UCSD-AML1 (cell line): ENCODE measurements around the gene DHDH.
A peak's percentile ranks its signal among the peaks of the same experiment; 100 is the strongest.

ENCODE experiments used
- DNase-seq: peaks from one replicate; lab custom pipeline; 2025; ENCODE audit not compliant: unreplicated experiment; lab: John Stamatoyannopoulos, UW

DHDH gene

DNA sequence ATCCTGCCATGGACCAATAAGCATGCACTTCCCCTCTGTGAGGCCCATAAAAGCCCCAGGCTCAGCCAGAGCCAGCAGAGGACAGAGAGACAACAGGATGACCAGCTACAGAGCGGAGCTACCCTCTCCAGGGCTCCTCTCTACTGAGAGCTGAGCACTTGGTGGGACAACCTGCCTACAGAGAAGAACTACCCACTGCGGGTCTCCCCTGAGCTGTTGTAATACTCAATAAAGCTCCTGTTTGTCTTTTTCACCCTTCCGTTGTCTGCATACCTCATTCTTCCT lies 13.7 kb downstream of the DHDH start:
- DNase-seq, result no peak

- peak; percentile 44 for DNase-seq
These were observed 16.7 kb downstream of the DHDH start for GRCh38 chr19:48950159-48950558.

DNA sequence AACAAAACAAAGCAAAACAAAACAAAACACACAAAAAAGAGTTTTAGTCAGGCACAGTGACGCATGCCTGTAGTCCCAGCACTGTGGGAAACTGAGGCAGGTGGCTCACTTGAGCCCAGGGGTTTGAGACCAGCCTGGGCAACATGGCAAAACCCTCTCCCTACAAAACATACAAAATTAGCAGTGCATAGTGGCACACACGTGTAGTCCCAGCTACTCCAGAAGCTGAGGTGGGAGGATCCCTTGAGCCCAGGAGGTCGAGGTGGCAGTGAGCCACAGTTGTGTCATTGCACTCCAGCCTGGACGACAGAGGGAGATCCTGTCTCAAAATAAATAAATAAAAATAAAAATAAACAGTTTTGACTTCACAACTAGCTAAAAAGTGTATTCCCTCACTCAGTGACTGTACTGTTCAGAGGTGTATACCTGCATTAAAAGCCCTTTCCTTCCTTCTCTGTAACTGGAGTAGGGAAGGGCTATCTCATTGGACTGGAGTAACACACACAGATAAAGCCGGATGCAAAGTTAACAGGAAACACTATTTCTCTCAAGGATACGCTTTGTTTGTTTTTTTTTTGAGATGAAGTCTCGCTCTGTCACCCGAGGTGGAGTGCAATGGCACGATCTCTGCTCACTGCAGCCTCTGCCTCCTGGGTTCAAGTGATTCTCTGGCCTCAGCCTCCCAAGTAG lies 17.5 kb downstream of the DHDH start:
- DNase-seq, result no peak

DNA sequence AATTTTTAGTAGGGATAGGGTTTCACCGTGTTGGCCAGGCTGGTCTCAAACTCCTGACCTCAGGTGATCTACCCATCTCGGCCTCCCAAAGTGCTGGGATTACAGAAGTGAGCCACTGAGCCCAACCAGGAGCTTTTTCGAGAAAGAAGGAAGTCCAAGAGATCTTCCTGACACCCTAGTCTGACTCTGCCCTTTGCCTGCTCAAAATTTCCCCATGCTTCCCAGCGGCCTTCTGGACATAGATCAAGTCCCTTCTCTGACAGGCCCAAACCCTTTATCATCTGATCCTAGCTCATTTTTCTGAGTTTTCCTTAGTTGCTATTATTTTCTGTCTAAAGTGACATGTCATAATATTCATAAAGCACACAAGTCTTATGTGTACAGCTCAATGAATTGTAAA lies 19.6 kb downstream of the DHDH start:
- DNase-seq, result no peak

DNA sequence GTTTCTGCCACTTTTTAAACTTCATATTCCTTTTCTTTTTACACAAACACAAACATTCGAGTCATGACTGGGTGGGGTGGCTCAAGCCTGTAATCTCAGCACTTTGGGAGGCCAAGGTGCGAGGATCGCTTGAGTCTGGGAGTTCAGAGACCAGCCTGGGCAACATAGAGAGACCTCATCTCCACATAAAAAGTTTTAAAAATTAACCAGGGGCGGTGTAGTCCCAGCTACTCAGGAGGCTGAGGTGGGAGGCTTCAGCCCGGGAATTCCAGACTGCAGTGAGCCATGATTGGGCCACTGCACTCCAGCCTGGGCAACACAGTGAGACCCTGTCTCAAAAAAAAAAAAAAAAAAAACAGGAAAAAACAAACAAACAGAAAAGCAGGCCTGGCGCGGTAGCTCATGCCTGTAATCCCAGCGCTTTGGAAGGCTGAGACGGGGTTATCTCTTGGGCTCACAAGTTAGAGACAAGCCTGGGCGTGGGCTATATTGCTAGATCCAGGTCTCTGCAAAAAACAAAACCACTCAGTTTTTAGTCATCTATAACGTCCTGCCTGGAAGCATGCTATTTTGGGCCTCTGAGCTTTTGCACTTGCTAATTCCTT lies 20.6 kb downstream of the DHDH start:
- DNase-seq, result no peak

DNA sequence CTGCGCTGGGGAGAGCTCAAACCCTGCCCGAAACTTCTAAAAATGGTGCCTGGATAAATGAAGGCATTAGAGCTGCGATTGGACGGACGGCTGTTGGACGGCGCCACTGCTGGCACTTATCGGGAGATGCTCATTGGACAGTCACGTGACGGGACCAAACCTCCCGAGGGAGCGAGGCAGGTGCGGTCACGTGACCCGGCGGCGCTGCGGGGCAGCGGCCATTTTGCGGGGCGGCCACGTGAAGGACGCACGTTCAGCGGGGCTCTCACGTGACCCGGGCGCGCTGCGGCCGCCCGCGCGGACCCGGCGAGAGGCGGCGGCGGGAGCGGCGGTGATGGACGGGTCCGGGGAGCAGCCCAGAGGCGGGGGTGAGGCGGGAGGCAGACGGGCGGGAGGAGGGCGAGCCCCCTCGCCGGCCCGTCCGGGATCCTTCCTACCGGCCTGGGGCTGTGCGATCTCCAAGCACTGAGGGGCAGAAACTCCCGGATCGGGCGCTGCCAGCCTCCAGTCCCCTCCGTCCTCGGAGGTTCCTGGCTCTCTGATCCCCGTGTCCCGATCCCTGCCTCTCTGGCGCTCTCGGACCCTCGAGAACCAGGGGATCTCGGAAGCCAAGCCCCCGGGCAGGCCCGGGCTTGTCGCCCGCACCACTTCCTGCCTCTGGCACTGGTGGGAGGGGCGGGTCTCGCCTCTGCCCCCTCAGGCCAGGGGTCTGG lies 21.3 kb downstream of the DHDH start, which contains the start of gene BAX:
TSS of gene BAX (plus strand) at position 281 of the 713 bp plus-strand sequence. CDS start at position 335, 54 bp downstream.
- peak; percentile 96 for DNase-seq

DNA sequence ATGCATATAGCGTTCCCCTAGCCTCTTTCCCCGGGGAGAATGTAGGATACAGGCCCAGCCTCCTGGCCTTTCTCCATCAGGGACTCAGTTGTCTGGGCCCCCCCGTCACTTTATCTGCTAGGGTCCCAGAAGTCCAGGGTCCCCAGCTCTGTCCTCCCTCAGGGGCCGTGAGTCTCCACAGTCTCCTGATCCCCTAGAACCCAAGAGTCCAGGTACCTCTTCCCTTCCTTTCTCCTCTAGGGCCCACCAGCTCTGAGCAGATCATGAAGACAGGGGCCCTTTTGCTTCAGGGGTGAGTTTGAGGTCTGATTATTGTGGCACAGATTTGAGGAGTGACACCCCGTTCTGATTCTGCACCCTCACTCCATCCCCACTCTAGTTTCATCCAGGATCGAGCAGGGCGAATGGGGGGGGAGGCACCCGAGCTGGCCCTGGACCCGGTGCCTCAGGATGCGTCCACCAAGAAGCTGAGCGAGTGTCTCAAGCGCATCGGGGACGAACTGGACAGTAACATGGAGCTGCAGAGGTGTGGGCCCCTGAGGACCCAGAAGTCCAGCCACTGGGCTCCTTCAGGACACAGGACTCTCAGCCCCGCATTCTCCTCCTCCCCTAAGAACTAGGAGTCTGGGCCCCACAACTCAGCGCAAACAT lies 21.9 kb downstream of the DHDH start:
- DNase-seq, result no peak

DNA sequence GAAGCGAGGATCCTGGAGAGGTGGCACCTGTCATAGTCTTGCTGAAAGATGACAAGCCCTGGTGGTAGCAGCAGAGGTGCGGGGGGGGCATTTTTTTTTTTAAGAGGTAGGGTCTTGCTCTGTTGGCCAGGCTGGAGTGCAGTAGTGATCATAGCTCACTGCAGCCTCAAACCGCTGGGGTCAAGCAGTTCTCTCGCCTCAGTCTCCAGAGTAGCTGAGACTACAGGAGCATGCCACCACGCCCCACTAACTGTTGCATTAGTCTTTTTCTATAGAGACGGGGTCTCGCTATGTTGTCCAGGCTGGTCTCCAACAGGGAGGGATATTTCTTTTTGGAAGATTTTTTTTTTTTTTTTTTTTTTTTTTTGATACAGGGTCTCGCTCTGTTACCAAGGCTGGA lies 24.5 kb downstream of the DHDH start:
- DNase-seq, result no peak

GRCh38 chr19:48959341-48960239 lies 26.1 kb downstream of the DHDH start:
- DNase-seq, result peak; percentile 15

DNA sequence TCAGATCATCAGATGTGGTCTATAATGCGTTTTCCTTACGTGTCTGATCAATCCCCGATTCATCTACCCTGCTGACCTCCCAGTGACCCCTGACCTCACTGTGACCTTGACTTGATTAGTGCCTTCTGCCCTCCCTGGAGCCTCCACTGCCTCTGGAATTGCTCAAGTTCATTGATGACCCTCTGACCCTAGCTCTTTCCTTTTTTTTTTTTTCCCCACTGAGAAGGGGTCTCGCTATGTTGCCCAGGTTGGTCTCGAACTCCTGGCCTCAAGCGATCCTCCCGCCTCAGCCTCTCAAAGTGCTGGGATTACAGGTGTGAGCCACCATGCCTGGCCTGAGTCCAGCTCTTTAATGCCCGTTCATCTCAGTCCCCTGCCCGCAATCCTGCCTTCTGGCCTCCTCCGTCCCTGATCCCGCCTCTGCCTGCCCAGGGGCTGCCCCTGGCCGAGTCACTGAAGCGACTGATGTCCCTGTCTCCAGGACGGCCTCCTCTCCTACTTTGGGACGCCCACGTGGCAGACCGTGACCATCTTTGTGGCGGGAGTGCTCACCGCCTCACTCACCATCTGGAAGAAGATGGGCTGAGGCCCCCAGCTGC lies 27.7 kb downstream of the DHDH start:
- no peak for DNase-seq

DNA sequence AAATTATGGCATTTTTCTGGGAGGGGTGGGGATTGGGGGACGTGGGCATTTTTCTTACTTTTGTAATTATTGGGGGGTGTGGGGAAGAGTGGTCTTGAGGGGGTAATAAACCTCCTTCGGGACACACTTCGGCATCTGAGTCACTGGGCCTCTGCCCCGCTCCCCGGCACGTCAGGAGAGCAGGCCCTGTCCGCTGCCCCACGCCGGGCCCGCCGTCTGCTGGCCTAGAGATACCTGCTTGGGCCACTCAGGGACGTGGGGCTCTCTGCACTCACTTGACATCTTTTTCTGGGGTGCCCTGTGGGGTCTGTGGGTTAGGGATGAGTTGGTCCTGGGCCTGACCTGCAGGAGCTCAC lies 28.2 kb downstream of the DHDH start:
- DNase-seq, result no peak

DNA sequence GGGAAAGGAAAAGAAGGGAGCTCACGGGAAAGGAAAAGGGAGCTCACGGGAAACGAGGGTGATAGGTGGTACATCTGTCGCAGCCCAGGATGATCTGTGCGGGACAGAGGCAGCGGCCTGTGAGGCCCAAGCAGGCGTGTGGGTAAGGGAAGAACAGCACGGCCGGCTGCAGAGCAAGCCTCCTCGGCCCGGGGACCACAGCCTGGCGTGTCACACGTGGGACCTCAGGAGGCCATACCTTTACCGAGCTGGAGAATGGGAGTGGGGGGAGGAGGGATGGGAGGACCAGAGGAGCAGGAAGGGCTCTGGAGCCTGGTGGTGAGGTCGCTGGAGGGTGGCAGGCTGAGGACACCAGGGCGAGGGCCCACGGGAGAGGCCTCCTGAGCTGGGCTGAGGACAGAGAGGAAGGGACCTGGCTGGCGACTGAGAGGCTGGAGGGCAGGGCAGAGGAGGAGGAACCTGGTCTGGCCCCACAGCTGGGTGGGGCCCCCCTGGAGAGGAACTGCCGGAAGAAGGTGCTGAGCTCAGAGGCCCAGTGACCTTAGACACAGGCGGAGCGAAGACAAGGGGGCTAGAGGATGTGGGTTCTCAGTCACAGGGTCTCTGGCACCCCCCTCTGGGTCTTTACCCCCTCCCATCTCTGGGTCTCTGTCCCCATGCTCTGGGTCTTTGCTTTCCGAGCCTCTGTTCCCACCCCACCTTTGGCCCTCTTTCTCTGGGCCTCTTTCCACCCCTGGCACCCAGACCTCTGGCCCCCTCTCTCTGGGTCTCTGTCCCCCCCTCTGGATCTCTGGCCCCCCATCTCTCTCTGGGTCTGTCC lies 28.7 kb downstream of the DHDH start:
- peak; percentile 78 for DNase-seq

GRCh38 chr19:48962849-48963165 lies 29.3 kb downstream of the DHDH start:
- no peak for DNase-seq

DNA sequence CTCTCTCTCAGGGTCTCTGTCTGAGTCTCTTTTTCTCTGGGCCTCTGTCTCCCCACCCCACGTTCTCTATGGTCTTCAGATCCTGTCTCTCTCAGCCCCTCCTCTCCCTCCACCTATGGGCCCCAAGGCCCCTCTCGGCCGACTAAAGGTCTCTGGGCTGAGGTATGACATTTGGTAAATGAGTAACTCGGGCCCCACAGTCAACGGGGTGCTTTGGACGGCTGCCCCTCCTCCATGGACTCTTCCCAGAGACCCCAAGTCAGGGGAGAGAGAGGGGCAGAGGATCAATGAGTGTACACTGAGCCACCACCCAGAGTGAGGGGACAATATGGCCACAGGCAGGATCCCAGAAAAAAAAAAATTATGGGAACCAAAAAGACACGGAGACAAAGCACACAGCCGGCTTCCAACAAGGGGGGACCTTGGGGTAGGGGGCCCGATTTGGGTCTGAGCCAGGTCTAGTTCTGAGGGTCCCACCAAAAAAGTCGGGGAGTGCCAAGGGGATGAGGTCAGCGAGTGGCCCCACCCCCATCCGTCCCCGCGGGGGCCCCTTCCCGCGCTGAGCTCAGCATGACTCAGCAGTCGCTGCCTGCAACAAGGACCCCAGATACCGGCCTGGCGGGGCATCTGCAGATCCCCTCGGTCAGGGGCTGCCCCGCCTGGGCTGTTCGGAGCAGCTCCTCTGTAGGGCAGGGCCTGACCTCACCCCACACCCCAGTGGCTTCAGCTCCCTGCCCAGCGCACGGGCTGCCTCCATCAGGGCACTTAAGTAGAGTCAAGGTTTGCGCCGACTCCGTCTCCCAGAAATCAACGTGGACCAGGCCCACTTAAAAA lies 30.1 kb downstream of the DHDH start:
- peak; percentile 72 for DNase-seq

DNA sequence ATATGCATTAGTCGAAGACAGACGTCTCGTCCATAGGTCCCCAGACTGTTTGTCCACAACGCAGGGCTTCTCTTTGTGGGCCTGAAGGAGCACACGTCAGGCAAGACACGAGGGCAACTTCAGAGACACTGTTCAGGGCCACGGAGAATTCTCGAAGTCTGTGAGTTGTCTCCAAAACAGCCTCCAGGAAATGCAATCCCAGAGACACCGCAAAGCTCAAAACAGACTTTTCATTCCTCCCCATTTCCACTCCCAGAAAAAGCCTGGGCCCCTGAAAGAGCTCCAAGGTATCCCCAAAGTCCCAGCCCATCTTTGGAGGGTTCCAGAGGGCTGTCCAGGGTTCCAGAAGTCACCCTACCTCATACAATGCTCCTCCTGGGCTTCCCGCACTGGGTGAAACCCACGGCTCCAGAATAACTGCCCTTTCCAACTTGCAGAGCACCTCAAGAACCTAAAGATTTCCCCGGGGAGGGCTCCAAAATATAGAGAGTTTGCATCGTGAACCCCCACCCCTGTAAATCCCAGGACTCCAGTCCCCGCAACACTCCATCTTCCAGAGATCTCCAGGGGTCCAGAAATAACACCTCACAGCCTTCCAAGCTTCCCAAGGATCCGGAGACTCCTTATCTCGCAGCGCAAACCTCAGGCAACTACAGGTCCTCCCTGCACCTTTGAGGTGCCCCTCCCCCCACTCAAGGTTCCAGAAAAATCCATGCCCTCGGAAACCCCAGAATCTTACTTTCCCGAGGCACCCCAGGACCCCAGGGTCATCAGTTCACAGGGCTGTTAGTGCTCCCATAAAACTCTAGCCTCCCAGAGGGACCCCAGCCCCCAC lies 30.9 kb downstream of the DHDH start:
- no peak for DNase-seq

- peak; percentile 97 for DNase-seq
These were observed 31.7 kb downstream of the DHDH start, which contains the start of gene FTL for GRCh38 chr19:48965040-48965805. FTL (plus strand) TSS chr19:48965309; CDS start chr19:48965508, 199 bp downstream.

GRCh38 chr19:48965806-48966540 lies 32.5 kb downstream of the DHDH start:
- DNase-seq, result peak; percentile 82
